BE2C (cell line): ENCODE data around the gene ARPC5.

Experiments used
- DNase-seq: peaks from one replicate; pipeline ENCODE4 v3.0.0-alpha.2; 2020
- H3K27me3 ChIP-seq: fragments of 250-450 bp; sonication (Bioruptor Pico); 2 replicates; pipeline ENCODE4 v1.5.1; 2020; ENCODE audit warnings: mild to moderate bottlenecking
- H3K36me3 ChIP-seq: fragments of 250-450 bp; sonication (Bioruptor Pico); 2 replicates; pipeline ENCODE4 v1.5.1; 2020; ENCODE audit warnings: mild to moderate bottlenecking
- H3K4me1 ChIP-seq: fragments of 250-450 bp; sonication (Bioruptor Pico); 2 replicates; pipeline ENCODE4 v1.5.1; 2020
- H3K4me3 ChIP-seq: 2 replicates; pipeline ENCODE4 v1.5.1; 2011; ENCODE audit warnings: low read depth, low read length
- H3K9me3 ChIP-seq: fragments of 250-450 bp; sonication (Bioruptor Pico); 2 replicates; pipeline ENCODE4 v1.5.1; 2020
- TF ChIP-seq, protein P1 (sequence below): IDR thresholded peaks from 2 replicates; pipeline ENCODE4 v1.5.1; 2012; ENCODE audit warnings: mild to moderate bottlenecking, low read depth, low read length

ARPC5 gene

DNA sequence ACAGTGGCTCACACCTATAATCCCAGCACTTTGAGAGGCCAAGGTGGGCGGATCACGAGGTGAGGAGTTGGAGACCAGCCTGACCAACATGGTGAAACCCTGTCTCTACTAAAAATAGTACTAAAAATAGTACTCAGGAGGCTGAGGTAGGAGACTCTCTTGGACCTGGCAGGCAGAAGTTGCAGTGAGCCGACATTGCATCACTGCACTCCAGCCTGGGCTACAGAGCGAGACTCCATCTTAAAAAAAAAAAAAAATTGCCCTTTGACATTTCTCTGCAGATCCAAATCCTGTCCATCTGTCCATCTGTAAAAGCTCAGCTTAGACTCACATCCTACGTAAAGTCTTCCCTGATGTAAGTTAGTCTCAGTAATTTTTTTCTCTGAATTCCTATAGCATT, 39.1 kb downstream of the ARPC5 start:
- no peak for DNase-seq
- Histone ChIP-seq H3K36me3 (no peaks in the 10 kb centered on the region), H3K9me3 (no peaks in the 10 kb centered on the region), H3K4me1 (no peaks in the 10 kb centered on the region), H3K4me3 (no peak overlapping the region), H3K27me3 (no peaks in the 10 kb centered on the region)
- TF ChIP-seq, protein P1, sequence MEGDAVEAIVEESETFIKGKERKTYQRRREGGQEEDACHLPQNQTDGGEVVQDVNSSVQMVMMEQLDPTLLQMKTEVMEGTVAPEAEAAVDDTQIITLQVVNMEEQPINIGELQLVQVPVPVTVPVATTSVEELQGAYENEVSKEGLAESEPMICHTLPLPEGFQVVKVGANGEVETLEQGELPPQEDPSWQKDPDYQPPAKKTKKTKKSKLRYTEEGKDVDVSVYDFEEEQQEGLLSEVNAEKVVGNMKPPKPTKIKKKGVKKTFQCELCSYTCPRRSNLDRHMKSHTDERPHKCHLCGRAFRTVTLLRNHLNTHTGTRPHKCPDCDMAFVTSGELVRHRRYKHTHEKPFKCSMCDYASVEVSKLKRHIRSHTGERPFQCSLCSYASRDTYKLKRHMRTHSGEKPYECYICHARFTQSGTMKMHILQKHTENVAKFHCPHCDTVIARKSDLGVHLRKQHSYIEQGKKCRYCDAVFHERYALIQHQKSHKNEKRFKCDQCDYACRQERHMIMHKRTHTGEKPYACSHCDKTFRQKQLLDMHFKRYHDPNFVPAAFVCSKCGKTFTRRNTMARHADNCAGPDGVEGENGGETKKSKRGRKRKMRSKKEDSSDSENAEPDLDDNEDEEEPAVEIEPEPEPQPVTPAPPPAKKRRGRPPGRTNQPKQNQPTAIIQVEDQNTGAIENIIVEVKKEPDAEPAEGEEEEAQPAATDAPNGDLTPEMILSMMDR = no peak

DNA sequence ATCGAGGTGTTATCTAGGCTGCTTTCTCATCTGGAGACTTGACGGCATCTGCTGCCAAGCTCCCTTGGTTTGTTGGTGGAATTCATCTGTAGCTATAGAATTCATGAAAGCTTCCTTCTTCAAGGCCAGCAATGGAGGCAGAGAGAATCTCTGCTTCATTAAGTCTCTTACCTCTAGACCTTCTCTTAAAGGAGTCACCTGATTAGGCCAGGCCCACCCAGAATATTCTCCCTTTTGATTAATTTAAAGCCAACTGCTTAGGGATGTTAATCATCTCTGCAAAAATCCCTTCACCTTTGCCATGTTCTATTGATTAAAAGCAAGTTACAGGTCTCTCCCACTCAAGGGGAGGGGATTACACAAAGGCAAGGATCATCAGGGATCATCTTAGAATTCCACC, 40.0 kb downstream of the ARPC5 start:
- Histone ChIP-seq H3K36me3 (no peaks in the 10 kb centered on the region), H3K27me3 (no peaks in the 10 kb centered on the region), H3K4me3 (no peak overlapping the region), H3K4me1 (no peaks in the 10 kb centered on the region), H3K9me3 (no peaks in the 10 kb centered on the region)
- DNase-seq = no peak
- TF ChIP-seq, protein P1 = no peak

DNA sequence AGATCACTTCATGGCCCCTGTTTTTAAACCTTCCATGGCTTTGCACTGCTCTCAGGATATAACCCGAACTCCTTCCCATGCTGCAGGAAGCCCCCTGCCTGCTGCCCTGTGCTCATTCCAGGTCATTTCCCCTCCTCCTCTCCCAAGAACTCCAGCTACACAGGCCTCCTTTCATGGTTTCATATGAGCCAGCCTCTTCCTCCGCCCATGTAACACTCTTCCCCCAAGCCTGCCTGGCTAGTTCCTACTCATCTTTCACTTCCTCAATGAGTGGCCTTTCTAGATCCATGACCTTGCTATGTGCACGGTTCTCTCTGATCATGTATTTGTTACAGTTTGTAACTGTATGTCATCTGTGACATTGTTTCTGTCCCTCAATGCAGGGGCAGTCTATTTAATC, 42.2 kb downstream of the ARPC5 start:
- H3K9me3 ChIP-seq = no peaks in the 10 kb centered on the region
- TF ChIP-seq, protein P1 = no peak
- no peaks in the 10 kb centered on the region for H3K27me3 ChIP-seq
- H3K36me3 ChIP-seq = no peaks in the 10 kb centered on the region
- H3K4me3 ChIP-seq = no peak overlapping the region
- no peak for DNase-seq
- no peaks in the 10 kb centered on the region for H3K4me1 ChIP-seq

DNA sequence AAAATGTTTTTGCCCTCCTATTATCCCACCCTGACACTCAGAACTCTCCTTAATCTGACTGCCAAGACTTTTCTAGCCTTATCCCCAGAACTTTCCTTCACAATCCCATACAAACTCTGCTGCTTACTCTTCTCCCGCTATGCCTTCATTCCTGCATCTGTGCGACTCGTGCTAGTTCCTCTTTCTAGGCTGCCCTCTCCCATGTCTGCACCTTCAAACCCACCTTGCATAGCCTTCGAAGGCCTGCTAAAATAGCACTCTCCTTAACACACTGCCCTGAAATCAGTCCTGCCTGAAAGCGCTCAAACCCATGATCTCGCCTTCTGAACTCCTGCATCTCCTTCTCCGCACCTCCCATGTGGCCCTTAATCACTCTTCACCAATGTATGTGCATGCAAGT, 42.9 kb downstream of the ARPC5 start:
- Histone ChIP-seq H3K27me3 (no peaks in the 10 kb centered on the region), H3K4me3 (no peak overlapping the region), H3K9me3 (no peaks in the 10 kb centered on the region), H3K36me3 (no peaks in the 10 kb centered on the region), H3K4me1 (no peaks in the 10 kb centered on the region)
- no peak for DNase-seq
- TF ChIP-seq, protein P1 = no peak

DNA sequence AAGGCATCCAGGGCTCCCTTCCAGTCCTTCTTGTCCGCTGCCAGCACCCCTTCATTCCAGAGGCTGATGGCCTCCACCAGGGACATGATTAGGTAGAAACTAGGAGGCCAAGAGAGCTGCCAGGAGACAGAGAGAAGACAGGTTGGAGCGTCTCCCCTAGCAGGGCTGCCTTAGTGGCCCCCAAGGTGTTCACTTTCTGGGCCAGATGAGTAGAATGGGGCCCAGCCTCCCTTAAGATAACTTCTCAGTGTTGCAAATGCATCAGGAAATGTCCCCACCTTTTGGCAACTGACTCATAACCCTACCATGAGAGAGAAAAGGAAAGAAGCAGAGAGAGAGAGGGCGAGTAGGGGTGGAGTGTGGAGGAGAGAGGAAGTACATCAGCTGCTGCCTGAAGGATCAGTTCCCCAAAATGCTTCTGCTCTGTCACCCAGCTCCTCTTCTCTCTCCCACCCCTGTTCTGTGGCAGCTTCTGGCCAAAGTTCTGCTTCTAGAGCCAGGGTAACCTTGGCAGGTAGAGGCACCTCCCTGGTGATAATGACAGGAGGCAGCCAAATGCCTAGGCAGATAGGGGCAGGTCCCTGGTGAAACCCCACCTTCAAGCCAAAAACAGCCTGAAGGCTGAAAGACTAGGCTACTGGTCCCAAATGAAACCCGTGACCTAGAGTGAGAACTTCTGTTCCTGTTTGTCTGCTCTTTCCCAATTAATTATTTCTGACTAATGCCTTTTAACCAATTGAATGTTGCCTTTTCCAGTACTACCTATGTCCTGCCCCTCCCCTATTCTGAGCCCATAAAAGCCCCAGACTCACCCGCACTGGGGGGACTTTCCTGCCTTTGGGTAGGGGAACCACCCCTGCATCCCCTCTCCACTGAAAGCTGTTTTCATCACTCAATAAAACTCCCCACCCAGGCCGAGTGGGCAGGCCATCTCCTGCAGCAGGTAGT, 45.1 kb downstream of the ARPC5 start, which contains the start of gene NCF2:
TSS of gene NCF2 (minus strand) at position 216 of the 948 bp plus-strand sequence. CDS start at position 86, 130 bp downstream.
- TF ChIP-seq, protein P1 = no peak
- DNase-seq = no peak

DNA sequence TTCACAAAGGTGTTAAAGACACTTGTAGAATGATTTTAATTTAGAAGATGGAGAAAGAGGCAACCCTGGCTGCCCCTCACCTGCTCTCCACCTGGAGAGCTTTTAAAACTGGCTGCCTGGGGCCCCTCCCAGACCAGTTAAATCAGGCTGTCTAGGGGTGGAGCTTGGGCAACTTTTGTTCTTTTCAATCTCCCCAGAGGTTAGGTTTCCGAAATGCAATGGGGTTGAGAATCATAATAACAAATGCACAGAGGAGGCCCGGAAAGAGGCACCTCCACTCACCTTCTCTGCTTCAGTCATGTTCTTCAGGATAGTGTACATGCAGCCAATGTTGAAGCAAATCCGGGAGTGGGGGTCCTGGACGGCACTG, 45.7 kb downstream of the ARPC5 start:
- H3K4me3 ChIP-seq = no peak overlapping the region
- H3K9me3 ChIP-seq = no peaks in the 10 kb centered on the region
- H3K4me1 ChIP-seq = no peaks in the 10 kb centered on the region
- H3K36me3 ChIP-seq = no peaks in the 10 kb centered on the region
- no peak for DNase-seq
- no peaks in the 10 kb centered on the region for H3K27me3 ChIP-seq
- TF ChIP-seq, protein P1 = no peak

More for the DNA sequence above, 45.1 kb downstream of the ARPC5 start, which contains the start of gene NCF2:
- Histone ChIP-seq H3K4me1 (no peaks in the 10 kb centered on the region), H3K27me3 (no peaks in the 10 kb centered on the region), H3K4me3 (no peak within 1 kb of the TSS), H3K9me3 (no peaks in the 10 kb centered on the region), H3K36me3 (no peaks in the 10 kb centered on the region)
